Keratinocyte (primary cell): ENCODE measurements around the gene PITPNM3.

Source experiments
- CTCF ChIP-seq, 3 experiments: IDR thresholded peaks in 1 of 3; conservative IDR thresholded peaks in 1 of 3; optimal IDR thresholded peaks in 1 of 3; 2 replicates in 2 of 3; 3 replicates in 1 of 3; pipeline versions ENCODE3 to v1.5.1; 2011; ENCODE audit warnings: low read length in 3 of 3, mild to moderate bottlenecking in 3 of 3, moderate library complexity in 2 of 3, control low read depth in 1 of 3, inconsistent platforms in 1 of 3; ENCODE audit not compliant: insufficient read depth in 2 of 3; ENCODE audit errors: extremely low read depth in 1 of 3
- EZH2 ChIP-seq: IDR thresholded peaks from one replicate; pipeline ENCODE4 v1.6.1; 2012; ENCODE audit warnings: inconsistent platforms, mild to moderate bottlenecking, low read length, moderate library complexity

DNA sequence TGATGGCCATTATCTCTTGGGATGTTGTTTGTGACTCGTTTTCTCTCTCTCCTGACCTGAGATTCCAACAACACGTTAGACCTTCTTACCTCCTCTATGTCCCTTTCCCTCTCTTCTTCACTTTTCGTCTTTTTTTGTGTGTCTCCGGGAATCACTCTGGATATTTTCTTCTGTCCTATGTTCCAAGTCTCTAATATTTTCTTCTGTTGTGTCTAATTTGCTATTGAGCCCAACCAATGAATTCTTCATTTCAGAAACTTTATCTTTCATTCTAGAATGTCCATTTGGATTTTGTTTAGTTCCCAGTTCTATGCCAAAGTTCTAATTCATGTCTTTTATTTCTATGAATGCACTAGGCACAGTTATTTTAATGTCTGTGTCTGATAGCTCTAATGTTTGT, 27.1 kb upstream of the PITPNM3 start:
- TF ChIP-seq CTCF (optimal IDR thresholded peaks at IDR 0.05 in 1 of 3, IDR thresholded peaks at IDR 0.05 in 1 of 3, conservative IDR thresholded peaks at IDR 0.05 in 1 of 3; ENCODE audit: extremely low read depth in 1 of 3, insufficient read depth in 2 of 3, low read length in 3 of 3) = no peak
- TF ChIP-seq EZH2 = no peak
